ENCODE results near the gene PRSS3.

DNA sequence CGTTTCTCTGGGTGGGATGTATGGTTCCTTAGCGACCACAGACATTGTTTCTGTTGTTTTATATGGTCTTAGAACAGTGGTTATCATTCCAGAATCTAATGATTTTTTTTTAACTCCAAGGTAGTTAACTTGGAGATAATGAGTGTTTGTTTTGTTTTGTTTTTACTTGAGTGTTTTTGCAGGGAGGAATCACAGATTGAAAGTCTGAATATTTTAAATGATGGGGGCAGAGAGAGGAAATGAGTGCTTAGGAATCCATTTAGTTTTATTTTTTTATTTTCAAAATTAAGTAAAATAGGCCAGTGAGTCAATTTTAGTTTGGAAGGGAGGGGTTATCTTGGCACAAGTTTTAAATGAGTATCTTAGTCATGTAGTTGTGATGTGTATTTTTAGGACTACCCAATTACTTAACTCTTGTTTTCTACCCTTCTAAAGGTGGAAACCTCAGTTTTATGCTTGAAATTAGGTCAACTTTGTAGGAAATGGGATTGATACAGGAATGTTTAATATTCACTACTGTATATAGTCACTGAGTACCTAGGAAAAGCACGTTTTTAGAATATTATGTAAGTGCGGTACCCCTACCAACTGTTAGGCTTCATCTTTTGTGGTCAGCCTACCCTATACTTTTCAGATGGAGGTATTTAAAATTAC is 23.6 kb downstream of the PRSS3 start:
- TF ChIP-seq GATA3 (IDR thresholded peaks at IDR 0.05; ENCODE audit: low read depth, low read length) (no peak), GATA2 (IDR thresholded peaks at IDR 0.05; ENCODE audit: low read depth, low read length) (no peak)

All from SH-SY5Y (cell line).